HG03064 (cell line): ENCODE measurements around the gene SPNS2.

Experiments used
- ATAC-seq: cut with Tn5 transposase; IDR thresholded peaks from one replicate; pipeline ENCODE4 v1.9.1; 2021; ENCODE audit warnings: low read depth; ENCODE audit not compliant: unreplicated experiment

The SPNS2 gene

DNA sequence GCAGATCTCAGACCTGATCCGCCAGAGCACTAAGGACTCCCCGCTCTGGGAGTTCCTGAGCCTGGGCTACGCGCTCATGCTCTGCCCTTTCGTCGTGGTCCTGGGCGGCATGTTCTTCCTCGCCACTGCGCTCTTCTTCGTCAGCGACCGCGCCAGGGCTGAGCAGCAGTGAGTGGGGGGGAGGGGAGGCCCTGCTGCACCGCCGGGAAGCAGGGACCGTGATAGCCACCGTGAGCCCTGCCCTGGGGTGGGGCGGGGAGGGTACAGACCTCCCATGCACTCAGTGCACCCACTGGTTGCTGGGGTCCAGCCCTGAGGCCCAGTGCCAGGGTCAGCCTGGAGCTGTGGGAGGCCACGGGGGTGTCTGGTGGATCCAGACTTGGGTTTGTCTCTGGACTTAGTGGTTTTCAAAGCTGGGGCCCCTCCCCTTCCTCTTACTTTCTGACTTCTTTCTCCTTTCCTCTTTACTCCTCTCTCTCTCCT is 37.6 kb downstream of the SPNS2 start:
- ATAC-seq, result no peak

DNA sequence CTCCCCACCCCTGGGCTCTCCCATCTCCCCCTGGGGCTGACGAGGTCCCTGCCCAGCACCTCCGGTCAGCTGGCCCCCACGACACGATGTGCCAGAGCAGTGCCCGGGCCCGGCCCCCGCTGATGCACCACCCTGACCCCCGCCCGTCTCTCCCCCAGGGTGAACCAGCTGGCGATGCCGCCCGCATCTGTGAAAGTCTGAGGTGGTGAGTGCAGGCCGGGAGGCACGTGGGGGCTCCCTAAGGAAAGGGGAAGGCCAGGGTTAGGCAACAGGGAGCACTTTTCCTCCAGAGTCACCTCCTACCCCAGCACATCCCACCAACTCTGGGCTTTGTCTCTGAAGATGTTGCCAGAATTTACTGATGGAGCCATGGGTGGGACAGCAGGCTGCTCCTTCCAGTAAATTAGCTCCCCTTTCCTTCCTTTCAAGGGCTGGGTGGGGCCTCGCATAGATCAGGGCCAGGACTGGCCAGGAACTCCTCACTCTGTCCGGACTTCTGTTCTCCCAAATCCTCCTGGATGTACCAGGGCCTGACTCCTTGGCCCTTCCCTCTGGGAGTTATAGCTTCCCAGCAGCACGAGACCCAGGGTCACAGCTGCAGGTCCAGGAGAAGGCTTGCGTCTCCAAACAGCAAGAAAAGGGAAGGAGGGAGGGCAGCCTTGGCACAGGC is 38.2 kb downstream of the SPNS2 start:
- no peak for ATAC-seq

DNA sequence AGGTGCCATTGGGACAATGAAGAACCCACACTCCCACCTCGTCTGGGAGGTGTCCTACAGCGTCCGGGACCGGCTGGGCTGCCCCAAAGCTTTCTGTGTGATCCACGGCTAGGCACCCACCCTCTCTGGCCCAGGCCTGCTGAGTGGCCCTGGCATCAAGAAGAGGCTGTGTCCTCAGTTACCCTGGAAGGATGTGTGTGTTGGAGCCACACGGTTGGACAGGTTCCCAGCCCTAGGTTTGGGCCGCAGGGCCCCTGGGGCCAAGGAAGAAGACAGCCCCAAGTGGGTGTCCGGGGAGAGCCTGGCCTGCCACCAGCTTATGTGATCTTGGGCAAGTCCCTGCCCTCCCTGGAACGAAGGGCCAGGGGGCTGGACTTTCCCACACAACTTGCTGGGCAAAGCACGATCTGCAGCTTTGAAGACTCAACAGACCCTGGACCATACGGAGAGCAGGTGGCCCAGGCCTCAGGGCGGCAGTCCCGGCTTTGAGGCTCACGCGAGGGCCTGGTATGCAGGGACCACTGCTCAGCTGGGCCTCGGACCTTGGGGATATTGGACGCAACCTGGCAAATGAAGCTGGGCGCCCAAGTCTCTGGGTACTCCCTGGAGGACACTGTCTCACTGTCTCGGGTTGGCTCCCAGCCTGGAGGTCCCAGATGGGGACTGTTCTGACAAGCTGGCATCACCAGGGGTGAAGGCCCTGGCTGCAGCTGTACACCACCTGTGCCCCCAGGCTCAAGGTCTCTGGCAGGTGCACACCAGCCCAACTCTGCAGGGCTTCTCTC is 39.0 kb downstream of the SPNS2 start:
- no peak for ATAC-seq

GRCh38 chr17:4538236-4539002 is 39.7 kb downstream of the SPNS2 start:
- no peak for ATAC-seq

- no peak for ATAC-seq
Observed at GRCh38 chr17:4539025-4539424, 40.3 kb downstream of the SPNS2 start.

GRCh38 chr17:4539576-4540223 is 41.0 kb downstream of the SPNS2 start:
- ATAC-seq, result no peak

GRCh38 chr17:4540224-4540651 is 41.6 kb downstream of the SPNS2 start:
- ATAC-seq, result no peak

DNA sequence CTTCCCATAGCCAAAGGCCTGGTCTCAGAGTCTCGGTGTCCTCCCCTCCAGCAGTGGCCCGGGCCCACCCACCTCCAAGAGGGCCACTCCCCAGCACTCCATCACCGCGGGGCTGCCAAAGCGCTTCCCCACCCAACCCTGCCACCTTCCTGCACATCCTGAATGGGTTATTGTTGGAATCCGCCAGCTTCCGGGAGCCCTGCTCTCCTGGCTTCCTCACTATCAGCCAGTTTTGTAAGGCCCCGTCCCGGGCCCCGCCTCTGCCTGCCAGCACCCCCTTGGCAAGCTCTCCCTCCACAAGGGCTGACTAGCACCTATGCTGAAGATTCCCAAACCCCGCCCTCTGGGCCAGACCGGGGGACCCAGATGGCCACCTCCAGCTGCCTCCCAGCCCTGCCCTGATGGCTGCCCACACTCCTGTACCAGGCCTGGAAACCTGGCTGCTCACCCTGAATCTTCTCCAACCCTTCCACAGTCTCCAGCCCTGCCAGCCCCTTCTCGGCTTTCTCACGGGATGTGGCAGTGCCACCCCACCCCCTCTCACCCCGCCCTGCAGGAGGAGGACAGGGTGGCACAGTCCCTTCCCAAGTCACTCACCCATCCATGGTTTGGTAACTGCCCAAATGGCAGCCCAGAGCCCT is 42.1 kb downstream of the SPNS2 start:
- ATAC-seq, result no peak

GRCh38 chr17:4541328-4542002 is 42.8 kb downstream of the SPNS2 start:
- no peak for ATAC-seq

GRCh38 chr17:4542003-4542725 is 43.5 kb downstream of the SPNS2 start:
- no peak for ATAC-seq

GRCh38 chr17:4542726-4543191 is 44.1 kb downstream of the SPNS2 start:
- no peak for ATAC-seq

GRCh38 chr17:4543557-4544026 is 44.9 kb downstream of the SPNS2 start:
- no peak for ATAC-seq

DNA sequence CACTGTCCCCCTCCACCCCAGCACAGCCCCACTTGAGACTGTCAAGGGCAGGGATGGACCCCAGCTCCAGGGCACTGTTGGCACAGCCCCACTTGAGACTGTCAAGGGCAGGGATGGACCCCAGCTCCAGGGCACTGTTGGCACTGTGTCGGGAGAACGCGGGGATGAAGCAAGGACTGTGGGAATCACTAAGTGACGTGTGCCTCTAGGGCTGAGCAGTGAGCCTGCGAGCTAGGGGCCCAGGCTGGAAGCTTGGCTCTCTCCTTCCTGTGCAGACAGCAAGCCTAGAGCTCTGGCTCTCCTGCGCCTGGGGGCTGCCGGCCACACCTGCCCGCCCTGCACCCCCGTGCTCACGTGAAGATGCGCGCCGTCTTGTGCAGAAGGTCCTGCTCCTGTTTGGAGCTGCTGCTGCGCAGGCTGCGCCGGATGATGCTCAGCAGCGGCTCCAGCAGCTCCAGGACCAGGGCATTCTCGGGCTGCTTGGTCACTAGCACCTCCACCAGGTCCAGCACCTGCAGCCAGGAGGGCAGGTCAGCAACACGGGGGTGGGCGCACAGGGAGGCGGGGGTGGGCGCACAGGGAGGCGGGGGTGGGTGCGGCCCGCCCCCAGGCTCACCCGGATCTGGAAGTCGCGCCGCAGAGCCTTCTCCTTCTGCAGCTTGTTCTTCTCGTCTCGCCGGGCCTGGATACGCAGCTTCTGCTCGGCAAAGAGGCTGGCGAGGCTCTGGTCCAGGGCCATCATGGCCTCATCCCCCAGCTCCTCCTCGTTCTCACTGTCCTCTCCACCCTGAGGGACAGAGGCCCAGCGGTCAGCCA is 45.7 kb downstream of the SPNS2 start:
- no peak for ATAC-seq

- no peak for ATAC-seq
Observed at GRCh38 chr17:4544951-4545216, 46.2 kb downstream of the SPNS2 start.

DNA sequence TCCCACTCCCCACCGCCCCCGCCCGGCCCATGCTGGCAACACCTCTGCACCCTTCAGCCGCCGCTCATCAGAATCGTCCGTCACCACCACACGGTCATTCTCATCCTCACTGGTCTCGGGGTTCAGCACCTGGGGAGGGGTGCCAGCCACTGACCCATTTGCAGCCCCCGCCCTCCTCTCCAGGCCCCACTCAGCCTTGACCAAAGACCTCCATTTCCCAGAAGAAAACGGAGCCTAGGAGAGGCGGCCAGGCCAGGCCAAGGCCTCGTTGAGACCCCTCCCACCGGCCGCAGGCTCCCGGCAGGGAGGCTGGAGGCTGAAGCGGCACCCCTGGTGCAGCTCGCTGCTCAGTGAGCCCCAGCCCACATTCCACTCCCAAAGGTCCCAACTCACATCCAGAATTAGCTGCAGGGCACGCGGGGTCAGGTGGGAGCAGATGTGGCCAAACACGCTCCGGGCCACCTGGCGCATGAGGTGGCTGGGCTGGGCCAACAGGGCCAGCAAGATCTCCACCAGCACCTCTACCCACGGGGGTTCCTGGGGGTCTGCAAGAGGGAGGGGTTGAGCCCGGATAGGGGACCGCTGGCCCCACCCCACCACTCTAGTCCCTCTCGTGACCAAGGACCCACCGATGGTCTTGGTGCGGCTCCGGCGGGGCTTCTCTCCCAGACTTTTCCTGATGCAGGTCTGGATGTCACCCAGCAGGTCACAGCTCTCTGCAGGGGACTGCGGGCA is 46.7 kb downstream of the SPNS2 start:
- no peak for ATAC-seq

DNA sequence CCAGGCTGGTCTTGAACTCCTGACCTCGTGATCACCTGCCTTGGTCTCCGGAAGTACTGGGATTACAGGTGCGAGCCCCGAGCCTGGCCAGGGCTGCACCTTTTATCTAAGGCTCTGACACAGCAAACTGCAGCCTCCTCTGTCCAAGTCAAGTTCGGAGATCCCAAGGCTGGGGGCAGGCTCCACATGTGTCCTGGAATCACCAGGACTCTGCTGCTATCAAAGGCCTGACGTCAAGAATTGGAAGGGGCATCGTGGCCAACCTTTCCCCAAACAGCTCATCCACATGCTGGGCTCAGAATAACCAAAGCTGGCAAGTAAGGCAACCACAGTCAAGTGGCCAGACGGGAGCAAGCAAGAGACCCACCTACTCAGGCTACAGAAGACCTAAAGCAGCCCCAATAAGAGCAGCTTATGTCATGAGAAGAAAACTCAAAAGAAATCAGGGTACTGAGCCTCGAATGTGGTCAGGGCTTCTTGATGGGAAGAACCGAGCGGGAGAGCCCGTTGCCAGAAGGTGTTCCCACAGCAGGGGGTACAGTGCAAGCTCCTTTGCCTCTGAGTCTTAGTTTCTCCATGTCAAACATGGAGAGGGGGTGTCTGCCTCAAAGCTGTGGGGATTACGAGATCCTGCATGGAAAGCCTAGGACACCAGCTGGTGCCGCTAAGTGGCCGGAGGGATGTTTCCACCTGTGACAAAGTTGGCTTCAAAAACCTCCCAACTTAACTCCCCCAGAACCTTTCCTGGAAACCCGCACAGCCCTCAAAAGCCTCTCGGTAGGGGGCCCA is 48.6 kb downstream of the SPNS2 start:
- ATAC-seq, result no peak

DNA sequence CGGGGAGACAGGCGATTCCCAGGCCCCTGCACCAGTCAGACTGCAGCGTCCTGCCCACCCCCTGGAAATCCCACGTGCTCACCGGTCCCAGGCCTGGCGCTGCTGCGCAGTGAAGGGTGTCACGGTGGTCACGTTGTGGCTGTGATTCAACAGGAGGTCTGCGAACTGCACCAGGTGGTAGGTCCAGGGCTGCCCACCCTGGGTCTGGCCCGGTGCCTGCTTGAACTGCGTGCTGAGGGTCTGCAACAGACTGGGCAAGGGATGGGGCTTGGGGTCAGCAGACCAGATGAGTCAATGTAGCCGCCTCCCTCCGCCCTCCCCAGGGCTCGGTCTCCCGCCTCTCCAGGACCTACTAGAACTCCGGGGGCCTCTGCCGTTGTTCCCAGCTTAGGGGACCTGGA is 49.4 kb downstream of the SPNS2 start:
- no peak for ATAC-seq
